GM18517 (cell line): ENCODE results near the gene NPRL2.
A peak's percentile ranks its signal among the peaks of the same experiment; 100 is the strongest.

Experiments
- ATAC-seq: cut with Tn5 transposase; IDR thresholded peaks from one replicate; pipeline ENCODE4 v1.9.1; 2021; ENCODE audit warnings: mild to moderate bottlenecking, moderate library complexity; ENCODE audit not compliant: unreplicated experiment

NPRL2 gene

GRCh38 chr3:50327943-50328691, 22.5 kb downstream of the NPRL2 start, which contains the start of gene TUSC2:
Gene TUSC2, minus strand, starts transcription at chr3:50328223. Its CDS starts 124 bp downstream, at chr3:50328099.
- ATAC-seq: peak; percentile 86

GRCh38 chr3:50327129-50327528, 23.4 kb downstream of the NPRL2 start:
- no peak for ATAC-seq

- ATAC-seq: no peak
Observed at GRCh38 chr3:50326182-50326541, 24.4 kb downstream of the NPRL2 start.

- no peak for ATAC-seq
Observed at GRCh38 chr3:50325497-50326181, 24.9 kb downstream of the NPRL2 start.

- ATAC-seq: no peak
Observed at GRCh38 chr3:50325113-50325480, 25.5 kb downstream of the NPRL2 start.

- ATAC-seq: no peak
Observed at GRCh38 chr3:50324351-50325112, 26.0 kb downstream of the NPRL2 start.

DNA sequence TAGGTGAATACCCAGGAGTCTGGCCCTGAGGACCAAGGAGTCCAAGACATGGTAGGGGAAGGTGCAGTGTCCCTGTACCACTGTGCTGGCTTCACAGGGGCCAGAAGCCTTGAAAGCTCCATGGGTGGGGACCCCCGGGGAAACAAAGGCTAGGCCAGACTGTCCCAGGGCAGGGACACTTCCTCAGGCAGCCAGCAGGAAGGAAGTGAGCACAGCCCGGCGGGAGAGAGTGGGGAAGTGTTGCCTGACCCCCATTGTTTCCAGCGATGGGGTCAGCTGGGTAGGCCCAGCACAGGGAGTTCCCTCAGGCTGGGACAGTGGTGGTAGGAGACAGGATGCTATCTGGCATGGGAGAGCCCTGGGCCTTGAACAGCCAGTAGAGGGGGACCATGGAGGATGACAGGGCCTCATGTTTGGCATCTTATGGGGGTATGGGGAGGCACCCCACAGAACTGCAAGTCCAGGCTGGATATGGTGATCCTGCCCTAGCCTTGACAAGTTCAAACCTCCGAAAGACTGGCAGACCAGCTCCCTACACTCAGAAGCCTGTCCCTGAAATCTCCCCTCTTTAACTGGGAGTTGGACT, 26.9 kb downstream of the NPRL2 start:
- ATAC-seq: no peak

DNA sequence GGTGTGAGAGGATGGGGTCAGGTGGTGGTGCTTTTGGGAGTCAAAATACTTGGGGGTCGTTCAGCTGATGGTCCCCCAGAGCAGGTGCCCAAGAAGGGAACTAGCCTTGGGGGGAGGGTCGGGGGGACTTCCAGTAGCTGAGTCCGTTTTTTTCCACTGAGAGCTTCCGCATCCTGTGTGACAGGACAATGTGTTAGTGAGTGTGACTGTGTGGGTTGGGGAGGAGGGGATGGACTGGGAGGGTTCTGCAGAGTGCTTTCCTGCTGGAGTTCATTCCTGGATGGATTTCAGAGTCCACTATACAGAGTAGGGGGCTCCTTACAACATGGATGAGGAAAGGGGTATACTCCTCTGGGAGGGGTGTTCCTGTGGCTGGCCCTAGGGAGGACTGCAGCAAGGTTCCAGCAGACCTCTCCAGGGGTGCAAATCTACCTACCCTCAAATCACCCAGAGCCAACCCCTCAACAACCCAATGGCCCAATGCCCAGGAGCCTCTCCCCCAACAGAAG, 27.4 kb downstream of the NPRL2 start:
- ATAC-seq: no peak

DNA sequence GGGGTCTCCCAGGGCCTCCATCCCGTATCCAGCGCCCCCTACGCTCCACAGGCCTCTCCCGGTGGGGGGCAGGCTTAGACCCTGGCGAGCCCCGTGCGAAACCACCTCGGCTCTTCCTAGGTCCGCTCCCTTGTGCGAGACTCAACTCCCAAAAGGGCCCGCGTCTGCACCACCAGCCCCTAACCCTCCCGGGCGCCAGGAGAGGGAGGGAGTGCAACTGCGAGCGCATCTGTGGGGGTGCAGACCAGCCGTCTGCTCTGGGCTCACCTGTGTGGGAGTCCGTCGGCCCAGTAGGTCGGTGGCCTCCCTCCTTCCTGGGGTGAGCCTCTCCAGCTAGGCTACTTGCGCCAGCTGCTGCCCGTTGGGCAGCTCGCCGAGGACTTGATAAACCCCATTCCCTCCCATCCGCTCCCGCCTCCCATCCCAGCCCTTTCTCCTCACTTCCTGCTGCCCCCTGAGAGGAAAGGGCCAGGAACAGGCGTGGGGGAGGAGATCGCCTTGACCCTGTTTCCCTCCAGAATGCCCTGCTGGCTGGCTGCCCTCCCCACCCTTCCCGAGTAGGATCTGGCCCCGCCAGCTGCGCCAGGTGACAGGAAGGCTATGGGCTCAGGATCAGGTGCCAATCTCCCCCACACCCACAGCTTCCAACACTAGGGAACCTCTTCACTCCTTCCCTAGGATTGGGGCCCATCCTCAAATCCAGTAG, 28.0 kb downstream of the NPRL2 start, which contains the start of gene HYAL2:
TSS of gene HYAL2 (minus strand) at position 360 of the 706 bp plus-strand sequence. CDS start 2,256 bp downstream, outside the sequence.
- no peak for ATAC-seq

DNA sequence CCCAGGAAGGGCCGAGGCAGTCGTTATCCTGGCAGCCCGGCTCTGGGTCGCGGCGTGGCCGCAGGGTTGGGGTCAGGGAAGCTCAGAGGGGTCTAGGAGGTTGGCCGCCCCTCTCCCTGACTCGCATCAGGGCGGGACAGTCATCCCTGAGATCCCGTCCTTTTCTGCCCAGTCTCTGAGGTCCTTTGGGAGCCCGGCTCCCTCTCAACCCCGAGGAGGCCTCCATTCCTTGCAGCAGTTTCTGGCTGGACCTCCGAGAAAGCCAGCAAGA, 28.5 kb downstream of the NPRL2 start:
- ATAC-seq: no peak

DNA sequence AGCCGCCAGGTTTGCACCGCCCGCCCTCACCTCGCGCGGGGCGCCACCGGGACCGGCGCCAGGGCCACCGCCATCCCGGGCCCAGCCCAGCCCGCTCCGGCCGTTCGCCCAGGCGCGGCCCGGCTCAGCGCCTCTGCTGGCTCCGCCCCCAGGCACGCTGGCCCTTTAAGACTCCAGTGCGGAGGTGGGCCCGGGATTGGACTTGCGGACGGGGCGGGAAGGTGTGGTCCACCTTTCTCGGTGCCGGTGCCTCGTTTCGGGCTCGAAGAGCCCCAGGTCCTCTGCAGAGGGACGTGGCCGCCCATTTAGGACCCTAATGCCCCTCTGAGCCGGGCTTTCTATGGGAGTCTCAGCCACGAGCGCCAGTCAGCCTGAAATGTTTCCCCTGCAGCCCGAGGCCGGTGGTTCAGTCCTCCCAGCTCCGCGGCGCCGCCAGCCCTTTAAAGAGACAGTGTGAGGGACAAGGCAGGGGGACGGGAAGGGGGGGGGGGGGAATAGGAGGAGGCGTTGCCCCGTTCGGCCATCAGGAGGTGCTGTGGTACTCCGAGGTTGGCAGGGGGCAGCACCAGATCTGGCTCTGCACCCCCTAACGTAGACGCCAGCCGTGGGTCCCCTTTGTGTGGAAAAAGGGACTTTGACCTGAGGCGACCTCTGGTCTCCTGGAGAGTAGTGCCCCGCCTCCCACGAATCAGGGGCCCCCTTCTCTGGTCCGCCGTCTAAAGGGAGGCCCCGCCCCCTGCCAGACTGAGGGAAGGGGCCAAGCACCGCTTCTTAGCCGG, 29.1 kb downstream of the NPRL2 start:
- peak; percentile 65 for ATAC-seq

DNA sequence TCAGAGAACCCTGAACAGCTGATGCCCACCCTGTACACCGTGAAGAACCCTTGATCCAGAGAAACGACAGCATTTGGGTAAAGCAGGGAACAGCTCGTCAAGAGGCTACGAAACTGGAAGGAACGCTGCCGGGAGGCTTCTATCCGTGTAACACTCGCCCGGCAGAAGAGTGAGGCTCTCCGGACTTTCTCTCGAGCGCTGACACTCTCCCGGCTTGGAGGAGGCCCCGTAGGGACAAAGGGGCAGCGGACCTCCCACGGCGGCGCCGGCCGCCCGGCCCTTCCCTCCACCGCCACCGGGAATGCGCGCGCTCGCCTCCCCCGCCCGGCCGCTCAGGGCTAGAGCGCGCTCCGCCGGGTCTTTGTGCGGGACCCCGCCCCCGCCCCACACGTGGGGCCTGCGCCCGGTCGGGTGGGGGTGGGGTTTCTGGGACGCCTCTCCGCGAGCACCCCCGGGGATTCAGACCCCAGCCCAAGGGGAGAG, 29.7 kb downstream of the NPRL2 start:
- peak; percentile 48 for ATAC-seq

DNA sequence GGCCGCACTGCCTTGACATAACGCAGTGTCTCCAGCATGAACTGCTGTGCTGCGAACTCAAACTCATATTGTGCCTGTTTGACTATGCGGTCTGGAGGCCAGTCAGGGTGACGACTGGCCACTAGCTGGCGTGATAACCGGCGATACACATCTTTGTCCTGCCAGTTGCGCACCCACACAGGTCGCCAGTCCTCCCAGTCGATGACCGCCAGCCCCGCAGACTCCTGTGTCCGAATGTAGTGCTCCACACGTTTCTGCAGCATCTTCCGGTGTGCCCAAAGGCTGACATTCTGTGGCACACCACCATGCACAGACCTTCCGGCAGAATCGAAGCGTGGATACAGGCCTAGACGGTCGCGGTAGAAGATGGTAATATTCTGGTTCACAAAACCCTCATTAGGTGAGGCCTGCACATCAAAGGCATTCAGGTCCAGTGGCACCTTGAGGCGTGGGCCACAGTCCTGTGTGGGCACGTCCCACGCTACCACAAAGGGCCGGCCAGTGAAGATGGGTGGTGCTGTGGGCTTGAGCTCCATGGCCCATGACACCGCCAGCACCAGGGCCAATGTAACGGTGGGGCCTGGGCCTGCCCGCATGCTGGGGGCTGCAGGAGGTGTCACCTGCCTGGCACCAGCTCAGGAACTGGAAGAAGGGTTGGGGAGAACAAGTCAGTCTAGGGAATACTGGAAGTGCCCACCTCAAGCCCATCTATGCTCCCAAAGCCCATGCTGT, 30.5 kb downstream of the NPRL2 start:
- ATAC-seq: no peak

DNA sequence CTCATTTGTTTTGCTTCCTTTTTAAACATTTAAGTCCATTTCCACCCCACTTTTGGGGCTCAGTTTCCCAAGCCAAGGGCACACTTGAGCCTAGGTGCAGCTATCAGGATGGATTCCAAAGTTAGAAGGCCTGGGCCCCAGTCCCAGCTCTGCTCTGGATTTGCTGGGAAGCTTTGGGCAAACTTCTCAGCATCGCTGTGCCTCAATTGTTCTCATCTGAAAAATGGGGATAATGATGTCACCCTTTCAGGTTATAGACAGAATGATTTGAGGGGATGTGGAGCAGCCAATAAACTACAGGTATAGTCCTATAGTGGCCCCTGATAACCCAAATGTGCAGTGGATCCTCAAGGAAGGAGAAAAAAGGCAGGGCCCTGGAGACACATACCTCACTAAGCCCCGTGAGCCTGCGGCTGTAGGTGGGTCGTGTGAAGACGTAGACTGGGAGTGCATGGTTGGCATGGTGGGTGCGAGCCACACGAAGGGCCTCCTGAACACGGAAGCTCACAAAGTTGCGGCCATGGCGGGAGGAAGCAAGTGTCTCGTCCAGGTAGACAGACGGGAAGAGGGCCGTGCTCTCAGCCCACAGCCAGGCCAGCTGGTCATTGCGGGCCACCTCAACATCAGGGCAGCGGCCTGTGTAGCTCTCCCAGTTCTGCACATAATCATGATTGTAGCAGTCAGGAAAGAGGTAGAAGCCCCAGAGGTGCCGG, 31.2 kb downstream of the NPRL2 start:
- no peak for ATAC-seq

DNA sequence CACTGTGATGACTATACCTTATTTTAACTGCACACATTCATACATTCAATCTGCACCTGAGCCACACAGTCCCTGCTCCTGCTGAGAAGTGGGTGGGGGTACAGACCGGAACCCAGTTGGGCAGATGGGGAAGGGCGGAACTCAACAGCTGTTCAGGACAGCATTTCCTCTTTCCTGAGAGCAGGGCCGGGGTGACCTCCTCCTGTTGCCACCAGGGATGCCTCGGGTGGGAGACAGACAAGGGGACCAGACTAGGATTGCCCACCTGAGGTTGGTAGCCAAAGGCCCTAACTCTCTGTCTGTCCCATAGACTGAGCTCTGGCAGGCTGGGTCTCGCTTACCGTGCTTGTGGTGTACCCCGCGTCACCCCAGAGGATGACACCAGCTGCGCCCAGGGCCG, 32.0 kb downstream of the NPRL2 start:
- ATAC-seq: no peak

DNA sequence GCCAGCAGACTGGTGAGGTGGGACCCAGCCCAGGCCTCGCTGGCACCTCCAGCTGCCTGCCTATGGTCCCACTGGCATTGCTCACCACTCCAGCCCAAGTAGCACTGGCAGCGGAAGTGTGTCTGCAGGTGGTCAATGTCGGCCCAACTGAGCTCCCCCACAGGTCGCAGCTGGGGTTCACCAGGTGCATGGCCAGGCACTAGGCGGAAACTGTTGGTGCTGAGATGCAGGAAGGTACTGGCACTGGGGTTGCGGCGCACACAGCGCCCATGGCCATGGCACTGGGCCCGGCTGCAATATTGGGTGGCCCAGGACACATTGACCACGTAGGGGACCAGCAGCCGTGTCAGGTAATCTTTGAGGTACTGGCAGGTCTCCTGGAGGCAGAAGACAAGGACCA, 32.4 kb downstream of the NPRL2 start:
- ATAC-seq: no peak

- ATAC-seq: no peak
Observed at GRCh38 chr3:50317300-50317699, 33.3 kb downstream of the NPRL2 start.

- ATAC-seq: no peak
Observed at GRCh38 chr3:50316657-50317242, 33.8 kb downstream of the NPRL2 start.
